ENCODE data around the gene MFSD12.

GRCh38 chr19:3520166-3521103 is 37.0 kb downstream of the MFSD12 start:
- no peak for TF ChIP-seq CTCF (conservative IDR thresholded peaks at IDR 0.05)
- TF ChIP-seq ZFX (IDR thresholded peaks at IDR 0.05): no peak
